NOMO-1 treated with dmso at 0.1 percent for 144 hours (cell line): ENCODE measurements around the gene SLC9C1.
A peak's percentile ranks its signal among the peaks of the same experiment; 100 is the strongest.

ENCODE experiments used
- DNase-seq: peaks from one replicate; lab custom pipeline; 2025; ENCODE audit not compliant: unreplicated experiment; lab: John Stamatoyannopoulos, UW

Gene SLC9C1

GRCh38 chr3:112293368-112294321, at the start of gene SLC9C1:
Gene SLC9C1, minus strand, starts transcription at chr3:112294216. Its CDS starts 7,425 bp downstream, at chr3:112286791.
- peak; percentile 38 for DNase-seq

GRCh38 chr3:112341386-112341785, 47.4 kb upstream of the SLC9C1 start:
- no peak for DNase-seq

- DNase-seq: no peak
These were observed 45.6 kb upstream of the SLC9C1 start for GRCh38 chr3:112339609-112340008.

GRCh38 chr3:112339134-112339533, 45.1 kb upstream of the SLC9C1 start:
- no peak for DNase-seq

- no peak for DNase-seq
These were observed 44.7 kb upstream of the SLC9C1 start for GRCh38 chr3:112338727-112339056.

- no peak for DNase-seq
These were observed 44.2 kb upstream of the SLC9C1 start for GRCh38 chr3:112338021-112338726.

GRCh38 chr3:112335434-112335781, 41.4 kb upstream of the SLC9C1 start:
- no peak for DNase-seq

- no peak for DNase-seq
These were observed 40.8 kb upstream of the SLC9C1 start for GRCh38 chr3:112334691-112335433.

GRCh38 chr3:112333381-112334317, 39.6 kb upstream of the SLC9C1 start:
- no peak for DNase-seq

GRCh38 chr3:112333002-112333380, 39.0 kb upstream of the SLC9C1 start, which contains the start of gene CD200:
Gene CD200, plus strand, starts transcription at chr3:112333156. Its CDS starts 57 bp downstream, at chr3:112333213.
- no peak for DNase-seq

- no peak for DNase-seq
These were observed 37.8 kb upstream of the SLC9C1 start for GRCh38 chr3:112331851-112332250.

GRCh38 chr3:112327371-112327951, 33.4 kb upstream of the SLC9C1 start:
- peak; percentile 55 for DNase-seq

GRCh38 chr3:112321867-112322652, 28.0 kb upstream of the SLC9C1 start:
- DNase-seq: no peak

GRCh38 chr3:112320691-112321090, 26.7 kb upstream of the SLC9C1 start:
- peak; percentile 31 for DNase-seq

- DNase-seq: no peak
These were observed 25.7 kb upstream of the SLC9C1 start for GRCh38 chr3:112319516-112320276.

GRCh38 chr3:112315791-112316190, 21.8 kb upstream of the SLC9C1 start:
- DNase-seq: no peak

GRCh38 chr3:112314649-112315048, 20.6 kb upstream of the SLC9C1 start:
- no peak for DNase-seq

- DNase-seq: no peak
These were observed 14.3 kb upstream of the SLC9C1 start for GRCh38 chr3:112308151-112308911.
